Prostate gland (tissue), 2 donors: ENCODE results near the gene TUBB4B.

Source experiments
- POLR2AphosphoS5 ChIP-seq: sonication (generic); formaldehyde crosslinking; IDR thresholded peaks from one replicate; pipeline ENCODE4 v1.6.1; 2017; ENCODE audit warnings: antibody characterized with exemption
- TF ChIP-seq, protein P1 (sequence below), 4 experiments: fragments of 200-600 bp in 2 of 4; fragments of 450-650 bp in 2 of 4; sonication (generic) in 2 of 4; IDR thresholded peaks; 1 replicate in 3 of 4; 2 replicates in 1 of 4; pipeline ENCODE4 v1.5.1; 2016 to 2019; ENCODE audit warnings: antibody characterized with exemption in 4 of 4, mild to moderate bottlenecking in 2 of 4, moderate library complexity in 2 of 4

DNA sequence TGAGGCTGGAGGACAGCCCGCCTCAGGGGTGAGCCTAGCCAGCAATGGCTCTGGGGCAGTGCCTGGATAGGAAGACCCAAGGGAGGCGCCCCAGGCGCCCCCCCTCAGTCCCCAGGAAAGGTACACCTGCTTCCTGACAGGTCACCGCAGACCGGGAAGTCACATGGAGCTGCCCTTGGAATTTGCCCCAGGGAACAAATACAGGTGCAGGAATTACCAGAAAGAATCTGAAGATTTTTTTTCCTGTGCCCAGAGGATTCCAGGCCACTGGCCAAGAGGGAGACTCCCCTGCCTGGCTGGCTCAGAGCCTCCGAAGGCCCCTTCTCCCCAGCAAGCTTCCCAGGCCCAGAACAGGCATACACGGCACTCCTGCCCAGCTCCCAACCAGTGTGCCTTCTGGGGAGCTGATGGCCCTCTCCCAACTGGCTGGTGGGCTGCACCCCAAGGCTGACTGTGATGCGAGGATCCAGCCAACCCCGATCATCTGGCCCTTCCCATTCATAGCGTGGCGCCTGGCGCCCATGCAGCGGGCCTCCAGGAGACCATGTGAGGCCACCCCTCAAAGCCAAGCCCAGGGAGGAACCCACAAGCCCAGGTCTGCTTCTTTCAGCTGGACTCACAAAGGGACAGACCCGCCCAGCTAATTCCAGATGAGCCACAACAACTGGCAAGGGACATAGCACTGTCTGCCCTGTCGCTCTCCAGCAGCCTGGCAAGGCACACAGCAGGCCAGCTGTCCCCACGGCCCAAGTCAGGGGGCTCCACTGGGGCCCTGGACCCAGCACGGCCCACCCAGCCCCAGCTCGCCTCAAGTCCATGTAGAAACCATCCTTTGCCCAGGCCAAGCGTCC is 42.8 kb upstream of the TUBB4B start:
- TF ChIP-seq POLR2AphosphoS5: peak; percentile 64
- TF ChIP-seq, protein P1, sequence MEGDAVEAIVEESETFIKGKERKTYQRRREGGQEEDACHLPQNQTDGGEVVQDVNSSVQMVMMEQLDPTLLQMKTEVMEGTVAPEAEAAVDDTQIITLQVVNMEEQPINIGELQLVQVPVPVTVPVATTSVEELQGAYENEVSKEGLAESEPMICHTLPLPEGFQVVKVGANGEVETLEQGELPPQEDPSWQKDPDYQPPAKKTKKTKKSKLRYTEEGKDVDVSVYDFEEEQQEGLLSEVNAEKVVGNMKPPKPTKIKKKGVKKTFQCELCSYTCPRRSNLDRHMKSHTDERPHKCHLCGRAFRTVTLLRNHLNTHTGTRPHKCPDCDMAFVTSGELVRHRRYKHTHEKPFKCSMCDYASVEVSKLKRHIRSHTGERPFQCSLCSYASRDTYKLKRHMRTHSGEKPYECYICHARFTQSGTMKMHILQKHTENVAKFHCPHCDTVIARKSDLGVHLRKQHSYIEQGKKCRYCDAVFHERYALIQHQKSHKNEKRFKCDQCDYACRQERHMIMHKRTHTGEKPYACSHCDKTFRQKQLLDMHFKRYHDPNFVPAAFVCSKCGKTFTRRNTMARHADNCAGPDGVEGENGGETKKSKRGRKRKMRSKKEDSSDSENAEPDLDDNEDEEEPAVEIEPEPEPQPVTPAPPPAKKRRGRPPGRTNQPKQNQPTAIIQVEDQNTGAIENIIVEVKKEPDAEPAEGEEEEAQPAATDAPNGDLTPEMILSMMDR (IDR thresholded peaks at IDR 0.05): no peak
